KMS-11 (cell line): ENCODE measurements around the gene LRWD1.
"Not testable (repeated sequence)": the region's sequence is repeated elsewhere in the genome, so short reads cannot be mapped to it uniquely, and the experiment has no call there.

ENCODE experiments used
- H2AFZ ChIP-seq: fragments of 200-600 bp; sonication (generic); 2 replicates; pipeline ENCODE4 v1.6.1; 2016; ENCODE audit warnings: antibody characterized with exemption, mixed run types, low read depth
- H3K27ac ChIP-seq: fragments of 200-600 bp; sonication (generic); 2 replicates; pipeline ENCODE4 v1.6.1; 2016; ENCODE audit warnings: mild to moderate bottlenecking, mixed run types
- H3K27me3 ChIP-seq: fragments of 200-600 bp; sonication (generic); 2 replicates; pipeline ENCODE4 v1.6.1; 2017; ENCODE audit warnings: mild to moderate bottlenecking, low read depth, mixed run types, moderate library complexity; ENCODE audit not compliant: insufficient read depth
- H3K36me3 ChIP-seq: fragments of 200-600 bp; sonication (generic); 2 replicates; pipeline ENCODE4 v1.6.1; 2017; ENCODE audit warnings: mild to moderate bottlenecking, mixed run types; ENCODE audit not compliant: insufficient read depth
- H3K4me1 ChIP-seq: fragments of 200-600 bp; sonication (generic); 2 replicates; pipeline ENCODE4 v1.6.1; 2016; ENCODE audit warnings: mild to moderate bottlenecking, low read depth, mixed run types; ENCODE audit not compliant: poor library complexity, severe bottlenecking
- H3K4me2 ChIP-seq: fragments of 200-600 bp; sonication (generic); 2 replicates; pipeline ENCODE4 v1.7.0; 2016; ENCODE audit warnings: mild to moderate bottlenecking, mixed run types
- H3K4me3 ChIP-seq: fragments of 200-600 bp; sonication (generic); IDR thresholded peaks from 2 replicates; pipeline ENCODE4 v1.6.1; 2017; ENCODE audit warnings: low read depth, low read length, mixed read lengths; ENCODE audit not compliant: insufficient read depth
- H3K79me2 ChIP-seq: fragments of 200-600 bp; sonication (generic); 2 replicates; pipeline ENCODE4 v1.6.1; 2016; ENCODE audit warnings: low read depth, mixed run types; ENCODE audit not compliant: insufficient read depth
- H3K9ac ChIP-seq: fragments of 200-600 bp; sonication (generic); 2 replicates; pipeline ENCODE4 v1.6.1; 2016; ENCODE audit warnings: mild to moderate bottlenecking, mixed run types
- H4K20me1 ChIP-seq: fragments of 200-600 bp; sonication (generic); 2 replicates; pipeline ENCODE4 v1.6.1; 2016; ENCODE audit warnings: mild to moderate bottlenecking, mixed run types; ENCODE audit not compliant: insufficient read depth
- CTCF ChIP-seq: fragments of 200-600 bp; sonication (generic); conservative IDR thresholded peaks from 2 replicates; pipeline ENCODE4 v1.6.1; 2017; ENCODE audit warnings: low read depth, mild to moderate bottlenecking, antibody characterized with exemption, low read length, moderate library complexity, mixed read lengths

Gene LRWD1

GRCh38 chr7:102469972-102470825 is 5.4 kb downstream of the LRWD1 start:
- Histone ChIP-seq H3K27me3 (no peaks in the 10 kb centered on the region), H3K4me3 (no peak overlapping the region), H3K4me2 (no peak overlapping the region), H3K79me2 (no peaks in the 10 kb centered on the region), H3K27ac (no peak overlapping the region), H3K9ac (no peak overlapping the region), H3K4me1 (peaks cover 9% of the 10 kb centered on the region), H3K36me3 (no peaks in the 10 kb centered on the region), H2AFZ (no peak overlapping the region), H4K20me1 (no peaks in the 10 kb centered on the region)
- no peak for TF ChIP-seq CTCF

- H3K27ac ChIP-seq, result no peak overlapping the region
- H3K4me2 ChIP-seq, result no peak overlapping the region
- H3K79me2 ChIP-seq, result no peaks in the 10 kb centered on the region
- no peak overlapping the region for H3K4me3 ChIP-seq
- H2AFZ ChIP-seq, result no peak overlapping the region
- H3K9ac ChIP-seq, result no peak overlapping the region
- no peaks in the 10 kb centered on the region for H3K36me3 ChIP-seq
- H3K27me3 ChIP-seq, result no peaks in the 10 kb centered on the region
- no peaks in the 10 kb centered on the region for H3K4me1 ChIP-seq
- H4K20me1 ChIP-seq, result no peaks in the 10 kb centered on the region
- no peak for TF ChIP-seq CTCF
These were observed 7.0 kb downstream of the LRWD1 start for GRCh38 chr7:102471791-102472125.

- Histone ChIP-seq H3K4me1 (no peaks in the 10 kb centered on the region), H3K27me3 (no peaks in the 10 kb centered on the region), H3K27ac (no peak overlapping the region), H4K20me1 (no peaks in the 10 kb centered on the region), H2AFZ (no peak overlapping the region), H3K9ac (no peak overlapping the region), H3K4me3 (no peak overlapping the region), H3K4me2 (no peak overlapping the region), H3K36me3 (no peaks in the 10 kb centered on the region), H3K79me2 (no peaks in the 10 kb centered on the region; the same call in 1 of the 2 replicates)
- TF ChIP-seq CTCF, result no peak
These were observed 7.6 kb downstream of the LRWD1 start for GRCh38 chr7:102472126-102473041.

GRCh38 chr7:102473271-102473991 is 8.6 kb downstream of the LRWD1 start:
- no peak for TF ChIP-seq CTCF
- H2AFZ ChIP-seq, result no peak overlapping the region
- H3K27me3 ChIP-seq, result no peaks in the 10 kb centered on the region
- no peaks in the 10 kb centered on the region; the same call in 1 of the 2 replicates for H3K79me2 ChIP-seq
- no peaks in the 10 kb centered on the region for H4K20me1 ChIP-seq
- no peak overlapping the region for H3K9ac ChIP-seq
- no peak overlapping the region for H3K4me2 ChIP-seq
- no peaks in the 10 kb centered on the region for H3K4me1 ChIP-seq
- H3K36me3 ChIP-seq, result no peaks in the 10 kb centered on the region
- no peak overlapping the region for H3K27ac ChIP-seq
- H3K4me3 ChIP-seq, result no peak overlapping the region

- H2AFZ ChIP-seq, result not testable (repeated sequence)
These were observed 9.3 kb downstream of the LRWD1 start for GRCh38 chr7:102474116-102474515.

GRCh38 chr7:102474736-102475435 is 10.1 kb downstream of the LRWD1 start:
- not testable (repeated sequence) for H2AFZ ChIP-seq, H3K4me1 ChIP-seq, H3K36me3 ChIP-seq, H3K9ac ChIP-seq, H3K4me2 ChIP-seq, H3K79me2 ChIP-seq, H3K4me3 ChIP-seq, H3K27ac ChIP-seq, H3K27me3 ChIP-seq, H4K20me1 ChIP-seq

More at GRCh38 chr7:102474116-102474515, 9.3 kb downstream of the LRWD1 start:
- not testable (repeated sequence) for H3K4me1 ChIP-seq, H3K9ac ChIP-seq, H3K27ac ChIP-seq, H3K4me2 ChIP-seq, H4K20me1 ChIP-seq, H3K27me3 ChIP-seq, H3K79me2 ChIP-seq, H3K4me3 ChIP-seq, H3K36me3 ChIP-seq
